ENCODE results near the gene TM4SF18. TPM values are rescaled to one million over a fixed set of nuclear protein-coding genes. Genes with fewer than 3 reads are reported as not detected.
"Not testable (repeated sequence)": the region's sequence is repeated elsewhere in the genome, so short reads cannot be mapped to it uniquely, and the experiment has no call there.

The TM4SF18 gene
- polyA plus RNA-seq, 1 of the 3 experiments (the other 2 are of a cell fraction) = 0.30 TPM

DNA sequence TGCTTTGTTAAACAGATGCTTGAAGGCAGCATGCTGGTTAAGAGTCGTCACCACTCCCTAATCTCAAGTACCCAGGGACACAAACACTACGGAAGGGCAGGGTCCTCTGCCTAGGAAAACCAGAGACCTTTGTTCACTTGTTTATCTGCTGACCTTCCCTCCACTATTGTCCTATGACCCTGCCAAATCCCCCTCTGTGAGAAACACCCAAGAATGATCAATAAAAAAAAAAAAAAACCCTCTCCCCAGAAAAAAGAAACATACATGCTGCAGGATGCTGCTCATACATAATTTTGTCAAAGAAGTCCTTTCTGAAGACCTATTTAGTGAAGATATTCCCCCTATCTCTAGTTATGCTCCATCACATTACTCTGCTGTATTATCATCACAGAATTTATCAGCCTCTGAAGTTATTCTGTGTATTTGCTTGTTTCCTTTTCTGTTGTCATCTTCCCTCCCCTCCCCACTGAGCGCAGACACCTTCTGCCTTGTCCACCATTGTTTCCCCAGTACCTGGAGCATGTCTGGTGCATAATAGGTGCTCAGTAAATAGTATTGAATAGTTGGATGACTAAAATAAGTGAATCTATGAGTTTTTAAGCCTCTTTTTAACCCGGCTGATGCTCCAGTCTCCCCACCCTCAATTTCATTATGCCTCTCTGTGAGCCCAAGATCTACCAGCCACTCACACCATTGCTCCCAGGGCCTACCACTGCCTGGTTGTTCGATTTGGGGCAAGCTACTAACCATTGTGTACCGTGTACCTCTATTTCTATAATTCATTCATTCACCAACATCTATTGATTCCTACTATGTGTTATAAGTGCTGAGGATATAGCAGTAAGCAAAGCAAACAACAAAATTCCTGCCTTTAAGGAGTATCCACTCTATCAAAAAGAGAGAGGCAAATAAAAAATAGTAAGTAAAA, 48.0 kb upstream of the TM4SF18 start:
- Histone ChIP-seq H3K79me2 (ENCODE audit: insufficient read depth) (peaks cover 8% of the 10 kb centered on the region), H3K4me1 (ENCODE audit: control insufficient read depth in 1 of 2, insufficient read depth in 2 of 2, low read depth in 1 of 2, low read length in 1 of 2) (peaks cover 19 to 25% of the 10 kb centered on the region in 2 experiments; a peak in 3 of 4 replicates), H3K9me2 (no peaks in the 10 kb centered on the region), H3F3A (replicated peaks; ENCODE audit: insufficient read depth) (peaks cover 45% of the 10 kb centered on the region), H3K9me3 (no peaks in the 10 kb centered on the region), H3K27me3 (ENCODE audit: insufficient read depth) (no peaks in the 10 kb centered on the region), H2AFZ (ENCODE audit: low read depth) (no peak overlapping the region), H3K27ac (ENCODE audit: low read depth in 2 of 2, low read length in 1 of 2) (peak overlapping the region in 1 of 2 experiments; percentile 90; a peak in 2 of 4 replicates), H4K20me1 (ENCODE audit: insufficient read depth) (no peaks in the 10 kb centered on the region), H3K36me3 (replicated peaks in 1 of 2; ENCODE audit: control insufficient read depth in 1 of 2, insufficient read depth in 2 of 2, low read length in 1 of 2) (no peaks in the 10 kb centered on the region), H3K9ac (peak overlapping the region; percentile 49), H3K4me2 (peak overlapping the region; percentile 51; the same call in 1 of the 2 replicates), H3K4me3 (ENCODE audit: low read depth in 2 of 2, low read length in 1 of 2) (no peak overlapping the region)
- ChIA-PET CTCF (interaction anchor here (1.0 to 1.3 kb wide), 3 partner anchors 18 to 99 kb away, joined by 4 to 7 read pairs (median 4); no protein-coding TSS in a partner anchor), POLR2A (no interaction called here)
- TF ChIP-seq, protein P1, sequence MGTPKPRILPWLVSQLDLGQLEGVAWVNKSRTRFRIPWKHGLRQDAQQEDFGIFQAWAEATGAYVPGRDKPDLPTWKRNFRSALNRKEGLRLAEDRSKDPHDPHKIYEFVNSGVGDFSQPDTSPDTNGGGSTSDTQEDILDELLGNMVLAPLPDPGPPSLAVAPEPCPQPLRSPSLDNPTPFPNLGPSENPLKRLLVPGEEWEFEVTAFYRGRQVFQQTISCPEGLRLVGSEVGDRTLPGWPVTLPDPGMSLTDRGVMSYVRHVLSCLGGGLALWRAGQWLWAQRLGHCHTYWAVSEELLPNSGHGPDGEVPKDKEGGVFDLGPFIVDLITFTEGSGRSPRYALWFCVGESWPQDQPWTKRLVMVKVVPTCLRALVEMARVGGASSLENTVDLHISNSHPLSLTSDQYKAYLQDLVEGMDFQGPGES (IDR thresholded peaks at IDR 0.05; ENCODE audit: low read depth, low read length) = no peak
- TF ChIP-seq RFX5 (IDR thresholded peaks at IDR 0.05; ENCODE audit: low read length) = no peak
- no peak for TF ChIP-seq FOXJ3 (CRISPR knock-in tag; IDR thresholded peaks at IDR 0.05)
- TF ChIP-seq, protein P2, sequence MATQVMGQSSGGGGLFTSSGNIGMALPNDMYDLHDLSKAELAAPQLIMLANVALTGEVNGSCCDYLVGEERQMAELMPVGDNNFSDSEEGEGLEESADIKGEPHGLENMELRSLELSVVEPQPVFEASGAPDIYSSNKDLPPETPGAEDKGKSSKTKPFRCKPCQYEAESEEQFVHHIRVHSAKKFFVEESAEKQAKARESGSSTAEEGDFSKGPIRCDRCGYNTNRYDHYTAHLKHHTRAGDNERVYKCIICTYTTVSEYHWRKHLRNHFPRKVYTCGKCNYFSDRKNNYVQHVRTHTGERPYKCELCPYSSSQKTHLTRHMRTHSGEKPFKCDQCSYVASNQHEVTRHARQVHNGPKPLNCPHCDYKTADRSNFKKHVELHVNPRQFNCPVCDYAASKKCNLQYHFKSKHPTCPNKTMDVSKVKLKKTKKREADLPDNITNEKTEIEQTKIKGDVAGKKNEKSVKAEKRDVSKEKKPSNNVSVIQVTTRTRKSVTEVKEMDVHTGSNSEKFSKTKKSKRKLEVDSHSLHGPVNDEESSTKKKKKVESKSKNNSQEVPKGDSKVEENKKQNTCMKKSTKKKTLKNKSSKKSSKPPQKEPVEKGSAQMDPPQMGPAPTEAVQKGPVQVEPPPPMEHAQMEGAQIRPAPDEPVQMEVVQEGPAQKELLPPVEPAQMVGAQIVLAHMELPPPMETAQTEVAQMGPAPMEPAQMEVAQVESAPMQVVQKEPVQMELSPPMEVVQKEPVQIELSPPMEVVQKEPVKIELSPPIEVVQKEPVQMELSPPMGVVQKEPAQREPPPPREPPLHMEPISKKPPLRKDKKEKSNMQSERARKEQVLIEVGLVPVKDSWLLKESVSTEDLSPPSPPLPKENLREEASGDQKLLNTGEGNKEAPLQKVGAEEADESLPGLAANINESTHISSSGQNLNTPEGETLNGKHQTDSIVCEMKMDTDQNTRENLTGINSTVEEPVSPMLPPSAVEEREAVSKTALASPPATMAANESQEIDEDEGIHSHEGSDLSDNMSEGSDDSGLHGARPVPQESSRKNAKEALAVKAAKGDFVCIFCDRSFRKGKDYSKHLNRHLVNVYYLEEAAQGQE (IDR thresholded peaks at IDR 0.05; ENCODE audit: low read depth, low read length) = no peak
- TF ChIP-seq RXRA (IDR thresholded peaks at IDR 0.05; ENCODE audit: borderline replicate concordance, low read depth) = no peak
- no peak for TF ChIP-seq RAD21 (IDR thresholded peaks at IDR 0.05; ENCODE audit: low read length)
- no peak for TF ChIP-seq TEAD4 (IDR thresholded peaks at IDR 0.05; ENCODE audit: borderline replicate concordance, insufficient read depth)
- no peak for TF ChIP-seq CHD2 (IDR thresholded peaks at IDR 0.05; ENCODE audit: low read length, partially characterized antibody)
- no peak for TF ChIP-seq MEF2A (IDR thresholded peaks at IDR 0.05; ENCODE audit: borderline replicate concordance, low read depth)
- no peak for DNase-seq
- 53% methylated on average over 6 of the region's 6 CpGs for WGBS (ENCODE audit: low lambda C conversion rate)

DNA sequence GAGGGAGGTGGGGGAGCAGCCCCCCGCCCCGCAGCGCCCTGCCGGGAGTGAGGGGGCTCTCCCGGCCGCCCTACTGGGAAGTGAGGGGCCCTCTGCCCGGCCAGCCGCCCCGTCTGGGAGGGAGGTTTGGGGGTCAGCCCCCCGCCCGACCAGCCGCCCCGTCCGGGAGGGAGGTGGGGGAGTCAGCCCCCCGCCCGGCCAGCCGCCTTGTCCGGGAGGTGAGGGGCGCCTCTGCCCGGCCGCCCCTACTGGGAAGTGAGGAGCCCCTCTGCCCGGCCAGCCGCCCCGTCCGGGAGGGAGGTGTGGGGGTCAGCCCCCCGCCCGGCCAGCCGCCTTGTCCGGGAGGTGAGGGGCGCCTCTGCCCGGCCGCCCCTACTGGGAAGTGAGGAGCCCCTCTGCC, 46.8 kb upstream of the TM4SF18 start:
- POLR2A ChIA-PET; H3K36me3 ChIP-seq (replicated peaks in 1 of 2; ENCODE audit: control insufficient read depth in 1 of 2, insufficient read depth in 2 of 2, low read length in 1 of 2); DNase-seq; H3K9me3 ChIP-seq; H3K27ac ChIP-seq (ENCODE audit: low read depth in 2 of 2, low read length in 1 of 2); H2AFZ ChIP-seq (ENCODE audit: low read depth); H3K9me2 ChIP-seq; H3K4me2 ChIP-seq; H3K4me3 ChIP-seq (ENCODE audit: low read depth in 2 of 2, low read length in 1 of 2); CTCF ChIA-PET; H3K9ac ChIP-seq; H4K20me1 ChIP-seq (ENCODE audit: insufficient read depth); H3K27me3 ChIP-seq (ENCODE audit: insufficient read depth): not testable (repeated sequence)
- H3F3A ChIP-seq (replicated peaks; ENCODE audit: insufficient read depth) = peaks cover 37% of the 10 kb centered on the region
- WGBS (ENCODE audit: low lambda C conversion rate) = no CpG with 5 or more reads among the region's 32 CpGs
- H3K4me1 ChIP-seq (ENCODE audit: control insufficient read depth in 1 of 2, insufficient read depth in 2 of 2, low read depth in 1 of 2, low read length in 1 of 2) = peaks cover 16 to 22% of the 10 kb centered on the region in 2 experiments; a peak in 3 of 4 replicates
- H3K79me2 ChIP-seq (ENCODE audit: insufficient read depth) = peaks cover 20% of the 10 kb centered on the region
